HEK293T (cell line): ENCODE data around the gene TPI1.

Source experiments
- CTCF ChIA-PET: fragments of 350-600 bp; formaldehyde crosslinking; extraction: SDS; loops from one replicate; lab custom pipeline; 2021; ENCODE audit warnings: antibody characterized with exemption, inconsistent platforms; lab: Yijun Ruan, JAX
- POLR2A ChIA-PET: fragments of 350-600 bp; formaldehyde crosslinking; extraction: SDS; loops from one replicate; lab custom pipeline; 2020; ENCODE audit warnings: antibody characterized with exemption, inconsistent platforms; lab: Yijun Ruan, JAX
- DNase-seq: peaks from one replicate; pipeline ENCODE4 v3.0.0; 2012; ENCODE audit warnings: mixed read lengths; ENCODE audit errors: extremely low spot score
- ARNT ChIP-seq: fragments of 450-650 bp; IDR thresholded peaks from 2 replicates; pipeline ENCODE4 v1.6.1; 2017; ENCODE audit warnings: mild to moderate bottlenecking
- BHLHE40 ChIP-seq: fragments of 450-650 bp; IDR thresholded peaks from 2 replicates; pipeline ENCODE4 v1.6.1; 2016; ENCODE audit warnings: mild to moderate bottlenecking, moderate library complexity, borderline replicate concordance
- CTBP1 ChIP-seq: fragments of 450-650 bp; IDR thresholded peaks from 2 replicates; pipeline ENCODE4 v1.6.1; 2016; ENCODE audit warnings: borderline replicate concordance
- ELF4 ChIP-seq: fragments of 450-650 bp; IDR thresholded peaks from 2 replicates; pipeline ENCODE4 v1.6.1; 2017; ENCODE audit warnings: antibody characterized with exemption
- FOXA1 ChIP-seq: fragments of 450-650 bp; IDR thresholded peaks from 2 replicates; pipeline ENCODE4 v1.6.1; 2016; ENCODE audit warnings: mild to moderate bottlenecking
- FOXK2 ChIP-seq: fragments of 450-650 bp; IDR thresholded peaks from 2 replicates; pipeline ENCODE4 v1.6.1; 2016; ENCODE audit warnings: mild to moderate bottlenecking
- FOXM1 ChIP-seq: fragments of 450-650 bp; IDR thresholded peaks from 2 replicates; pipeline ENCODE4 v1.6.1; 2017; ENCODE audit warnings: mild to moderate bottlenecking, borderline replicate concordance
- HDGF ChIP-seq: fragments of 450-650 bp; IDR thresholded peaks from 2 replicates; pipeline ENCODE4 v1.6.1; 2017; ENCODE audit warnings: antibody characterized with exemption, borderline replicate concordance
- L3MBTL2 ChIP-seq: fragments of 450-650 bp; conservative IDR thresholded peaks from 2 replicates; pipeline ENCODE4 v1.6.1; 2016; ENCODE audit warnings: mild to moderate bottlenecking
- LEF1 ChIP-seq: fragments of 450-650 bp; IDR thresholded peaks from 2 replicates; pipeline ENCODE4 v1.6.1; 2017; ENCODE audit warnings: mild to moderate bottlenecking, borderline replicate concordance
- NFRKB ChIP-seq: fragments of 450-650 bp; IDR thresholded peaks from 2 replicates; pipeline ENCODE4 v1.6.1; 2016; ENCODE audit warnings: mild to moderate bottlenecking, moderate library complexity
- PKNOX1 ChIP-seq: fragments of 450-650 bp; IDR thresholded peaks from 2 replicates; pipeline ENCODE4 v1.6.1; 2016
- SP1 ChIP-seq: fragments of 450-650 bp; IDR thresholded peaks from 2 replicates; pipeline ENCODE4 v1.6.1; 2017
- SUZ12 ChIP-seq: fragments of 450-650 bp; IDR thresholded peaks from 2 replicates; pipeline ENCODE4 v1.6.1; 2016; ENCODE audit warnings: mild to moderate bottlenecking
- TARDBP ChIP-seq: fragments of 450-650 bp; IDR thresholded peaks from 2 replicates; pipeline ENCODE4 v1.6.1; 2016
- ZNF384 ChIP-seq: fragments of 450-650 bp; IDR thresholded peaks from 2 replicates; pipeline ENCODE4 v1.6.1; 2016

Gene TPI1

GRCh38 chr12:6867413-6868210 is at the start of gene TPI1:
Gene TPI1, plus strand, starts transcription at chr12:6867531. Its CDS starts 36 bp downstream, at chr12:6867567.
- CTCF ChIA-PET = interaction anchor here (0.6 to 2.5 kb wide), 4 partner anchors 16 to 329 kb away, joined by 3 to 26 read pairs (median 8); partner anchors contain the start of genes C1S, CDCA3 and USP5
- DNase-seq = peak; percentile 91
- TF ChIP-seq CTBP1 (no peak), ELF4 (peak; percentile 71)
- POLR2A ChIA-PET = interaction anchor here (0.6 to 12.4 kb wide), 28 partner anchors 14 to 241 kb away, joined by 3 to 214 read pairs (median 5); partner anchors contain the start of genes C12orf57, CDCA3, COPS7A and ENO2

- DNase-seq = no peak
- CTCF ChIA-PET = interaction anchor here (1.4 kb wide), 1 partner anchor 7 kb away, joined by 4 read pairs; no protein-coding TSS in a partner anchor
- POLR2A ChIA-PET = interaction anchor here (1.0 kb wide), 1 partner anchor 94 kb away, joined by 3 read pairs; the partner anchor contains the start of gene COPS7A
- no peak for TF ChIP-seq FOXK2
- TF ChIP-seq SP1 = no peak
- no peak for TF ChIP-seq HDGF
- no peak for TF ChIP-seq LEF1
- peak; percentile 99 for TF ChIP-seq TARDBP
These were observed 49.6 kb upstream of the TPI1 start for GRCh38 chr12:6817662-6818157.

GRCh38 chr12:6818222-6818621 is 49.1 kb upstream of the TPI1 start:
- ChIA-PET POLR2A (interaction anchor here (1.0 kb wide), 1 partner anchor 95 kb away, joined by 3 read pairs; the partner anchor contains the start of gene COPS7A), CTCF (no interaction called here)
- TF ChIP-seq FOXA1 (no peak), CTBP1 (no peak), ARNT (no peak), ELF4 (no peak), LEF1 (no peak), SP1 (no peak), ZNF384 (no peak), TARDBP (no peak), FOXM1 (no peak), L3MBTL2 (no peak), NFRKB (no peak), HDGF (no peak), PKNOX1 (no peak), SUZ12 (no peak), BHLHE40 (no peak), FOXK2 (no peak)
- DNase-seq = no peak

DNA sequence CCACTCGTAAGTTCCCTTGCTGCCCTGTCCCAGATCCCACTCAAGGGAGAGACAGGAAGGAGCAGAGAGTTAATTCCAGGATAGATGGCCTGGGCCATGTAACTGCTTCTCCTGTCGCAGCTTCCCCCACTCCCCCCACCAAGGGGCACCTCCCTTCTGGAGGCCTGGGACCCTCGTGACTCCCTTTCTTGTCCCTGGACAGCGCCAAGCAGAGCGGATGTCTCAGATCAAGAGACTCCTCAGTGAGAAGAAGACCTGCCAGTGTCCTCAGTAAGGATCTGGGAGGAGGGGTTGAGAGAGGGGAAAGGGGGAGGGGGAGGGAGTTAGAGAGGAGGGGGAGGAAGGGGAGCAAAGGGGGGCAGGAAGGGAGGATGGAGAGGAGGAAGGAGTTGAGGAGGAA is 48.7 kb upstream of the TPI1 start:
- ChIA-PET CTCF (no interaction called here), POLR2A (interaction anchor here (1.0 kb wide), 1 partner anchor 95 kb away, joined by 3 read pairs; the partner anchor contains the start of gene COPS7A)
- no peak for DNase-seq
- TF ChIP-seq BHLHE40 (no peak), PKNOX1 (no peak), CTBP1 (no peak), FOXK2 (no peak), SUZ12 (no peak), ELF4 (no peak), NFRKB (no peak), ARNT (no peak)

DNA sequence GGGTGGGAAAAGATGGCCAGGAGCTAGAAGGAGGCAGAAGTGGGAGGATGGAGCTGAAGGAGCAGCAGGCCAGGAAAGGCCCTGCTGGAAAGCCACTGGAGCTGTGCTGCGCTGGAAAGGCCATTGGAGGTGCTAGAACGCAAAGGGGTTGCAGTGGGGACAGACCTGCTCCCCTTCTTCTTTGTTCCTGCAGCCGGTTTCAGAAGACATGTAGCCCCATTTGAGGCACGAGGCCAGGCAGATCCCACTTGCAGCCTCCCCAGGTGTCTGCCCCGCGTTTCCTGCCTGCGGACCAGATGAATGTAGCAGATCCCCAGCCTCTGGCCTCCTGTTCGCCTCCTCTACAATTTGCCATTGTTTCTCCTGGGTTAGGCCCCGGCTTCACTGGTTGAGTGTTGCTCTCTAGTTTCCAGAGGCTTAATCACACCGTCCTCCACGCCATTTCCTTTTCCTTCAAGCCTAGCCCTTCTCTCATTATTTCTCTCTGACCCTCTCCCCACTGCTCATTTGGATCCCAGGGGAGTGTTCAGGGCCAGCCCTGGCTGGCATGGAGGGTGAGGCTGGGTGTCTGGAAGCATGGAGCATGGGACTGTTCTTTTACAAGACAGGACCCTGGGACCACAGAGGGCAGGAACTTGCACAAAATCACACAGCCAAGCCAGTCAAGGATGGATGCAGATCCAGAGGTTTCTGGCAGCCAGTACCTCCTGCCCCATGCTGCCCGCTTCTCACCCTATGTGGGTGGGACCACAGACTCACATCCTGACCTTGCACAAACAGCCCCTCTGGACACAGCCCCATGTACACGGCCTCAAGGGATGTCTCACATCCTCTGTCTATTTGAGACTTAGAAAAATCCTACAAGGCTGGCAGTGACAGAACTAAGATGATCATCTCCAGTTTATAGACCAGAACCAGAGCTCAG is 48.0 kb upstream of the TPI1 start:
- ChIA-PET POLR2A (interaction anchor here (2.7 kb wide), 1 partner anchor 130 kb away, joined by 9 read pairs; the partner anchor contains the start of gene ZNF384), CTCF (no interaction called here)
- DNase-seq = no peak
- TF ChIP-seq L3MBTL2 = no peak
- no peak for TF ChIP-seq ELF4
- TF ChIP-seq HDGF = no peak
- no peak for TF ChIP-seq FOXM1
- TF ChIP-seq ZNF384 = no peak
- TF ChIP-seq FOXK2 = no peak
- no peak for TF ChIP-seq ARNT

GRCh38 chr12:6820166-6820565 is 47.2 kb upstream of the TPI1 start:
- TF ChIP-seq PKNOX1 = no peak
- TF ChIP-seq BHLHE40 = no peak
- ChIA-PET POLR2A (interaction anchor here (1.8 to 5.7 kb wide), 3 partner anchors 52 to 131 kb away, joined by 9 to 46 read pairs (median 9); partner anchors contain the start of genes COPS7A, PTMS and ZNF384), CTCF (interaction anchor here (1.0 kb wide), 1 partner anchor 67 kb away, joined by 3 read pairs; the partner anchor contains the start of gene MLF2)
- no peak for DNase-seq
